Femur (tissue), 1 donor: ENCODE measurements around the gene SEMG2.

Experiments
- DNase-seq: peaks from one replicate; pipeline ENCODE4 v3.0.0-alpha.2; 2017

The SEMG2 gene

GRCh38 chr20:45230631-45231030 is 9.5 kb downstream of the SEMG2 start:
- no peak for DNase-seq

GRCh38 chr20:45235995-45236394 is 14.8 kb downstream of the SEMG2 start:
- no peak for DNase-seq

- no peak for DNase-seq
Measured at GRCh38 chr20:45238139-45238538, 17.0 kb downstream of the SEMG2 start.

GRCh38 chr20:45246109-45246508 is 24.9 kb downstream of the SEMG2 start:
- no peak for DNase-seq

GRCh38 chr20:45247865-45248264 is 26.7 kb downstream of the SEMG2 start:
- no peak for DNase-seq

- no peak for DNase-seq
Measured at GRCh38 chr20:45248609-45249008, 27.4 kb downstream of the SEMG2 start.

GRCh38 chr20:45251884-45252560 is 30.8 kb downstream of the SEMG2 start:
- no peak for DNase-seq

GRCh38 chr20:45253261-45253660 is 32.1 kb downstream of the SEMG2 start:
- no peak for DNase-seq

GRCh38 chr20:45254383-45255262 is 33.5 kb downstream of the SEMG2 start, which contains the start of gene SLPI:
Gene SLPI (minus strand): TSS chr20:45254564. CDS start chr20:45254543, 21 bp downstream.
- no peak for DNase-seq

- DNase-seq, result no peak
Measured at GRCh38 chr20:45257161-45257560, 36.0 kb downstream of the SEMG2 start.

GRCh38 chr20:45257711-45258110 is 36.5 kb downstream of the SEMG2 start:
- no peak for DNase-seq

- DNase-seq, result no peak
Measured at GRCh38 chr20:45258259-45258658, 37.1 kb downstream of the SEMG2 start.

- DNase-seq, result no peak
Measured at GRCh38 chr20:45258664-45259063, 37.5 kb downstream of the SEMG2 start.

GRCh38 chr20:45263556-45264266 is 42.5 kb downstream of the SEMG2 start:
- no peak for DNase-seq

- DNase-seq, result no peak
Measured at GRCh38 chr20:45266977-45267376, 45.8 kb downstream of the SEMG2 start.

- DNase-seq, result no peak
Measured at GRCh38 chr20:45268531-45268930, 47.4 kb downstream of the SEMG2 start.

GRCh38 chr20:45269056-45269455 is 47.9 kb downstream of the SEMG2 start:
- DNase-seq, result no peak

GRCh38 chr20:45269754-45270270 is 48.6 kb downstream of the SEMG2 start:
- DNase-seq, result no peak
